ENCODE measurements around the gene MAT2A. TPM values are rescaled to one million over a fixed set of nuclear protein-coding genes. Genes with fewer than 3 reads are reported as not detected.

MAT2A gene
- total RNA-seq, 1 experiment from 2014 or later: 309 TPM

GRCh38 chr2:85578243-85579180 lies 39.5 kb downstream of the MAT2A start:
- no peak for DNase-seq
- no peaks in the 10 kb centered on the region for H3F3A ChIP-seq (ENCODE audit: low read length, unreplicated experiment)
- TF ChIP-seq EZH2 (IDR thresholded peaks at IDR 0.05; ENCODE audit: low read length, unreplicated experiment): no peak
- TF ChIP-seq, protein P1, sequence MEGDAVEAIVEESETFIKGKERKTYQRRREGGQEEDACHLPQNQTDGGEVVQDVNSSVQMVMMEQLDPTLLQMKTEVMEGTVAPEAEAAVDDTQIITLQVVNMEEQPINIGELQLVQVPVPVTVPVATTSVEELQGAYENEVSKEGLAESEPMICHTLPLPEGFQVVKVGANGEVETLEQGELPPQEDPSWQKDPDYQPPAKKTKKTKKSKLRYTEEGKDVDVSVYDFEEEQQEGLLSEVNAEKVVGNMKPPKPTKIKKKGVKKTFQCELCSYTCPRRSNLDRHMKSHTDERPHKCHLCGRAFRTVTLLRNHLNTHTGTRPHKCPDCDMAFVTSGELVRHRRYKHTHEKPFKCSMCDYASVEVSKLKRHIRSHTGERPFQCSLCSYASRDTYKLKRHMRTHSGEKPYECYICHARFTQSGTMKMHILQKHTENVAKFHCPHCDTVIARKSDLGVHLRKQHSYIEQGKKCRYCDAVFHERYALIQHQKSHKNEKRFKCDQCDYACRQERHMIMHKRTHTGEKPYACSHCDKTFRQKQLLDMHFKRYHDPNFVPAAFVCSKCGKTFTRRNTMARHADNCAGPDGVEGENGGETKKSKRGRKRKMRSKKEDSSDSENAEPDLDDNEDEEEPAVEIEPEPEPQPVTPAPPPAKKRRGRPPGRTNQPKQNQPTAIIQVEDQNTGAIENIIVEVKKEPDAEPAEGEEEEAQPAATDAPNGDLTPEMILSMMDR (conservative IDR thresholded peaks at IDR 0.05; ENCODE audit: low read depth, low read length): no peak
- no peak for TF ChIP-seq EZH2phosphoT487 (IDR thresholded peaks at IDR 0.05; ENCODE audit: borderline replicate concordance, low read length)
- H3K36me3 ChIP-seq (ENCODE audit: low read depth, low read length): no peaks in the 10 kb centered on the region
- peak overlapping the region; percentile 73 for H2AFZ ChIP-seq (ENCODE audit: low read length)
- peak overlapping the region; percentile 85 for H3K4me2 ChIP-seq (ENCODE audit: low read length)
- ChIA-PET POLR2A (ENCODE audit: unreplicated experiment) (interaction anchor here (0.5 to 1.4 kb wide), 2 partner anchors 169 to 213 kb away, joined by 3 to 14 read pairs; partner anchors contain the start of gene CAPG), CTCF (no interaction called here)
- H3K9me2 ChIP-seq (replicated peaks; ENCODE audit: low read length): no peaks in the 10 kb centered on the region
- H3K9ac ChIP-seq (ENCODE audit: low read length): peak overlapping the region; percentile 69
- peaks cover 24% of the 10 kb centered on the region for H3K79me2 ChIP-seq (ENCODE audit: low read length)
- H3K27ac ChIP-seq (ENCODE audit: low read length): peak overlapping the region; percentile 20
- peak; percentile 50 for ATAC-seq
- peak overlapping the region; percentile 73 for H3K4me3 ChIP-seq (ENCODE audit: low read length)
- no peaks in the 10 kb centered on the region for H3K9me3 ChIP-seq (ENCODE audit: low read length)
- no peaks in the 10 kb centered on the region for H3K27me3 ChIP-seq (ENCODE audit: low read length)
- H4K20me1 ChIP-seq (ENCODE audit: low read length): no peaks in the 10 kb centered on the region
- intact Hi-C loops (cut with micrococcal nuclease): no loop called here
- BruUV-seq (replicated peaks): no TSS peak
- peaks cover 18% of the 10 kb centered on the region for H3K4me1 ChIP-seq (ENCODE audit: insufficient read depth, low read length)

DNA sequence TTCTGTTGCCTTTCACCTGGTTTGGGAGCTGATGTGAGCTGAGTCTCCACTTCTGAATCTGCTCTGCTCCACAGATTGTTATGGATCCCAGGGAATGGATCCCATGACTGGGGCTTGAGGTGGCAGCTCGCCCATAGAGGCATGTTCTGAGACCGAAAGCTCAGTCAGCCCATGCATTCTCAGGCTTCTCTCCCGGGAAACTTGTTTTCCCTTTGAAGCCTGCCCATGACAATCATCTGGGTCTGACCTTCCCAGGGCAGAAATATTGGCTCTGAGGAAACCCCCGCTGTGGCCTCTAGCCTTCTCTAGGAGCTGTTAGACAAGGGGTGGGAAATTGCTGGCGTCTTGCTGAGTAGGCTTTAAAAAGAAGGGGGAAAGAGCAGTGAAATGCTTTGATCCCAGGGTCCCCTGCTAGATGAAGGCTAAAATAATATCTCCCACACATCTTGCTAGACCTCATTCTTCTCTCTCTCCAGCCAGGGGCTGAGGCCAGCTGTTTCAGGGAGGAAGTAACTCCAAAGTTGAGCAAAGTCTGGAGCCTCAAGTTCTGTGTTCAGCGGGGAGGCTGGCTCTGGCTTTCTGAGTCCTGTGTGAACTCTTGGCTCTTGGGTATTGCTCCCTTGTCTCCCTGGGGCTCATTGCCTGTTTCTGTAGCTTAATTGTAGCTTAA lies 40.4 kb downstream of the MAT2A start:
- intact Hi-C loops (cut with micrococcal nuclease): no loop called here
- Histone ChIP-seq H3K27ac (ENCODE audit: low read length) (no peak overlapping the region), H3K9ac (ENCODE audit: low read length) (no peak overlapping the region), H3K79me2 (ENCODE audit: low read length) (peaks cover 24% of the 10 kb centered on the region), H3K4me2 (ENCODE audit: low read length) (peak overlapping the region; percentile 85), H3K36me3 (ENCODE audit: low read depth, low read length) (no peaks in the 10 kb centered on the region), H3K4me1 (ENCODE audit: insufficient read depth, low read length) (peaks cover 18% of the 10 kb centered on the region), H3K4me3 (ENCODE audit: low read length) (peak overlapping the region; percentile 73; the same call in 1 of the 2 replicates), H3F3A (ENCODE audit: low read length, unreplicated experiment) (no peaks in the 10 kb centered on the region), H3K9me2 (replicated peaks; ENCODE audit: low read length) (no peaks in the 10 kb centered on the region), H2AFZ (ENCODE audit: low read length) (no peak overlapping the region), H4K20me1 (ENCODE audit: low read length) (no peaks in the 10 kb centered on the region), H3K27me3 (ENCODE audit: low read length) (no peaks in the 10 kb centered on the region), H3K9me3 (ENCODE audit: low read length) (no peaks in the 10 kb centered on the region)
- TF ChIP-seq, protein P1 (conservative IDR thresholded peaks at IDR 0.05; ENCODE audit: low read depth, low read length): no peak
- no peak for TF ChIP-seq EZH2phosphoT487 (IDR thresholded peaks at IDR 0.05; ENCODE audit: borderline replicate concordance, low read length)
- ChIA-PET POLR2A (ENCODE audit: unreplicated experiment) (no interaction called here), CTCF (no interaction called here)
- no peak for ATAC-seq
- DNase-seq: no peak
- no TSS peak for BruUV-seq (replicated peaks)

Data from PC-3 (cell line).